Eye (tissue), 1 donor: ENCODE measurements around the gene SERPIND1.
"Not testable (repeated sequence)": the region's sequence is repeated elsewhere in the genome, so short reads cannot be mapped to it uniquely, and the experiment has no call there.

ENCODE experiments used
- DNase-seq: peaks from one replicate; pipeline ENCODE4 v3.0.0-alpha.2; 2015

The SERPIND1 gene

GRCh38 chr22:20818471-20818870 lies 44.6 kb downstream of the SERPIND1 start:
- no peak for DNase-seq

- DNase-seq: no peak
These were observed 45.6 kb downstream of the SERPIND1 start for GRCh38 chr22:20819471-20819870.

GRCh38 chr22:20821717-20822239 lies 47.9 kb downstream of the SERPIND1 start:
- not testable (repeated sequence) for DNase-seq

- no peak for DNase-seq
These were observed 48.3 kb downstream of the SERPIND1 start for GRCh38 chr22:20822240-20822639.

- DNase-seq: no peak
These were observed 49.4 kb downstream of the SERPIND1 start for GRCh38 chr22:20823264-20823663.

GRCh38 chr22:20825216-20825615 lies 51.3 kb downstream of the SERPIND1 start:
- DNase-seq: not testable (repeated sequence)

GRCh38 chr22:20825624-20826023 lies 51.7 kb downstream of the SERPIND1 start:
- DNase-seq: no peak

GRCh38 chr22:20826373-20827152 lies 52.6 kb downstream of the SERPIND1 start:
- not testable (repeated sequence) for DNase-seq

GRCh38 chr22:20829491-20830134 lies 55.7 kb downstream of the SERPIND1 start:
- no peak for DNase-seq

GRCh38 chr22:20833225-20833665 lies 59.3 kb downstream of the SERPIND1 start:
- no peak for DNase-seq

GRCh38 chr22:20834206-20834605 lies 60.3 kb downstream of the SERPIND1 start:
- no peak for DNase-seq

- no peak for DNase-seq
These were observed 60.8 kb downstream of the SERPIND1 start for GRCh38 chr22:20834725-20835124.
